HepG2 (cell line): ENCODE measurements around the gene FBRSL1.

ENCODE experiments used
- HMGXB4 ChIP-seq, 2 experiments: sonication (generic) in 1 of 2; formaldehyde crosslinking in 1 of 2; IDR thresholded peaks; 2 replicates each; pipeline versions ENCODE4 v1.4.0 to v1.6.1; 2018 to 2020; ENCODE audit warnings: missing genetic modification reagents in 2 of 2, borderline replicate concordance in 1 of 2, low read depth in 1 of 2, mild to moderate bottlenecking in 1 of 2, missing biosample characterization in 1 of 2
- HNRNPLL ChIP-seq: fragments of 200-400 bp; formaldehyde crosslinking; IDR thresholded peaks from 2 replicates; pipeline ENCODE4 v1.6.1; 2017; ENCODE audit warnings: mild to moderate bottlenecking, low read depth, low read length; ENCODE audit not compliant: poor library complexity, severe bottlenecking
- NFRKB ChIP-seq: fragments of 450-650 bp; IDR thresholded peaks from 2 replicates; pipeline ENCODE4 v1.6.1; 2017

- TF ChIP-seq HNRNPLL: no peak
- TF ChIP-seq HMGXB4 (CRISPR knock-in tag; IDR thresholded peaks at IDR 0.05; ENCODE audit: borderline replicate concordance in 1 of 2, low read depth in 1 of 2): no peak
- TF ChIP-seq NFRKB: no peak
Measured at GRCh38 chr12:132488127-132489077, 1.5 kb upstream of the FBRSL1 start.
